HG02759 (cell line): ENCODE results near the gene ZNF787.
"Not testable (repeated sequence)": the region's sequence is repeated elsewhere in the genome, so short reads cannot be mapped to it uniquely, and the experiment has no call there.

ENCODE experiments used
- ATAC-seq: cut with Tn5 transposase; IDR thresholded peaks from one replicate; pipeline ENCODE4 v1.9.1; 2021; ENCODE audit warnings: mild to moderate bottlenecking, moderate library complexity; ENCODE audit not compliant: unreplicated experiment

The ZNF787 gene

GRCh38 chr19:56121180-56122167, at the start of gene ZNF787:
ZNF787 (minus strand) TSS chr19:56121295; CDS start chr19:56103217, 18,078 bp downstream.
- ATAC-seq = peak; percentile 88

GRCh38 chr19:56170261-56170660, 49.2 kb upstream of the ZNF787 start:
- ATAC-seq = no peak

- no peak for ATAC-seq
Observed at GRCh38 chr19:56167064-56167578, 46.0 kb upstream of the ZNF787 start.

GRCh38 chr19:56163097-56163496, 42.0 kb upstream of the ZNF787 start:
- no peak for ATAC-seq

DNA sequence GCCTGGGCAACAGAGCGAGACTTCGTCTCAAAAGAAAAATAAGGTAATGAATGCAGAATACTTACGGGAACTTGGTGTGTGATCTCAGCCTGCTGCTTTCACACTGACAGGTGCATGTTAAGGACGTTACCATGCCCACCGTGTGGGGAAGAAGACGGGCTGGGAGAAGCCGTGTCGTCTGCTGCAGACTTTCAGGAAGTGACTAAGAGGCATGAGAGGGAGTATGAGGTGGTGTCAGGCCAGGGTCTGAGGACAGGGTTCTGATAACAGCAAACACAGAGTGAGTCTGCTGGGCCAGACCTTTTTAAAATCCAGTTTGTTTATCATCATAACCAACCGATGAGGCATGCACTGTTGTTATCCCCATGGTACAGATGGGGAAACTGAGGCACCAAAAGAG, 41.2 kb upstream of the ZNF787 start:
- ATAC-seq = no peak

GRCh38 chr19:56161534-56161933, 40.4 kb upstream of the ZNF787 start:
- no peak for ATAC-seq

- no peak for ATAC-seq
Observed at GRCh38 chr19:56159622-56160271, 38.7 kb upstream of the ZNF787 start.

DNA sequence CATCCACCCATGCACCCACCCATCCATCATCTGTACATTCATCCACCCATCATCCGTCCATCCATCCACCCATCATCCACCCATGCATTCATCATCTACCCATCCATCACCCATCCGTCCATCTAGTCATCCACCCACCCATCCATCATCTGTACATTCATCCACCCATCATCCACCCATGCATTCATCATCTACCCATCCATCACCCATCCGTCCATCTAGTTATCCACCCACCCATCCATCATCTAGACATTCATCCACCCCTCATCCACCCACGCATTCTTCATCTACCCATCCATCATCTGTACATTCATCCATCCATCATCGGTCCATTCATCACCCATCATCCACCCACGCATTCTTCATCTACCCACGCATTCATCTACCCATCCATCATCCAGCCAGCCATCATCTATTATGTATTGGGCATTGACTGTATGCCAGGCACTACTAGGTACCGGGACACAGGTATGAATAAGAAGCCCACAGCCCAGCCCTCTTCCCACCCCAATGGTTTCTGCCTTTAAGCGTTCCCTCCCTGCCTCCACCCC, 38.0 kb upstream of the ZNF787 start:
- ATAC-seq = no peak

DNA sequence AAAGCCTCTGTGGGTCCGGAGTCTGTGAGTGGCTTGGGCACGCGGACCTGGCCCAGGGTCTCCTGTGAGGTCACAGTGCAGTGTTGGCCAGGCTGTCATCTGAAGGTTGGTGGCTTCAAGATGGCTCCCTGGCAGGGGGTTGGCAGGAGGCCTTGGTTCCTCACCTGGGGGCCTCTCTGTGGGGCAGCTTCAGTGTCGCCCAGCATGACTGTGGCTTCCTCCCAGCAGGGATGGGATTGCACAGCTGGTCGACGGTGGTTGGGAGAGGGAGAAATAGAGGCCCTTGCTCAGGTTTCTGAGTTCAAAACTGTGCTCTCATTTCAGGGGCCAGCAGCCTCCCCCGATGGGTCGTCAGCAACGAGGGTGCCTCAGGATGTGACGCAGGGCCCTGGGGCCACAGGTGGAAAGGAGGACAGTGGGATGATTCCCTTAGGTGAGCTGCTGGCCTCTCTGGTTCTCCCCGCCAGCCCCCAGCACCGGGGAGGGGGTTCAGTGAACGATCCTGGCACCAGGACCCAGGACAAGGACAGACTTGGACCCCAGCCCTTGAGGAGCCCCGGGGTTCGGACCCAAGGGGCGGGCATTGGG, 37.2 kb upstream of the ZNF787 start:
- ATAC-seq = no peak

DNA sequence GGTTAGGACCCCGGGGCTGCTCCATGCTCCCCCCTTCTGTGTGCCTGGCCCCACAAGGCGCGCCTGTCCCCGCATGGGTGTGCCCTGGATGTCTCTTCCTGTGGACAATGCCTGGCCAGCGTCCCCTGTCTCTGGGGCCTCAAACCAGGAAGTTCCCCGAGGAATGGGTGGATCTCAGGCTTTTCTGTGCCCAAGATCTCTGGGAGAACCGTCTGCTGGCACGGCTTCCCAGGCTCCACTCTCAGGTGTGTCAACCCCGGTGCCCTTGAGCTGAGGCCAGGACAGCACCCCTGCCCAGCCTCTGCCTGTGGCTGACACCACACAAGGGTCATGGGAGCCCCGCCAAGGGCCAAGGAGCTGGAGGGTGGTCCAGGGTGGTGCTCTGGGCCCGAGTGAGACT, 35.7 kb upstream of the ZNF787 start:
- no peak for ATAC-seq

- no peak for ATAC-seq
Observed at GRCh38 chr19:56155124-56155687, 34.1 kb upstream of the ZNF787 start.

DNA sequence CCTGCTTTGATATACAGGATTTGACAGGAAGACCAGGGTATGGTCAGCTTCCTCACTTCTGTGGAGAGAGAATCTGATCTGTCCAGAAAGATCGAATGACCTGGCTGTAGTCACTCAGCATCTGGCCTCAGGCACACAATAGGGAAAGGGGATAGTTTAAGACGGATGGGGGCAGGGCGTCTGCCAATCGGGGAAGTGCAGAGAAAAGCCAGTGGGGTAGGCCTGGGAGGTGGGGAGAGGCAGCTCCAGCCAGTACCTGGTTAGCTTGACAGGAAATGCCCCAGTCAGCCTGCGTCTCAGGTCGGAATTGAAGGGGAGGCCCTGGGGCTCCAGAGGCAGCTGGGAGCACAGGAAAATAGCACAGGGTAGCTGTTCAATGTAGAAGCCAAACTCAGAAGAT, 32.4 kb upstream of the ZNF787 start:
- ATAC-seq = no peak

- no peak for ATAC-seq
Observed at GRCh38 chr19:56152644-56153043, 31.5 kb upstream of the ZNF787 start.

DNA sequence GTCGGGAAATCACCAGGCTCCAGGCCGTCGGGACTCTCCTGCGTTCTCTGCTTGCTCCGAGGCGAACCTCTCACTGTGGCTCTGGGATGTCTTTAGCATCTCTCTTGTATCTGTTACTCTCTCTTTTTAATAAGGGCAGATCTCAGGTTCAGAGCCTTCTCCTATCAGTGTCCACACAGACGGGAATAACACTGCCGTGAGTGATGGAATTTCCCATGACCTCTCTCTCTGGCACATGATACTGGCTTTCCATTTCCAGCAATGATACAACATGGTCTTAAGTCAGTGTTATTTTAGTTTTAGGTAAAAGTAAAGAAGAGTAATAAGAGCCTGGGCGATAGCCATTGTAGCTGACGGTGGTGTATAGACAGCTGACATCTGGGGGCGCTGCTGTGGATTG, 29.3 kb upstream of the ZNF787 start:
- no peak for ATAC-seq

GRCh38 chr19:56149656-56150038, 28.6 kb upstream of the ZNF787 start:
- no peak for ATAC-seq

GRCh38 chr19:56148955-56149655, 28.0 kb upstream of the ZNF787 start:
- not testable (repeated sequence) for ATAC-seq

GRCh38 chr19:56148096-56148495, 27.0 kb upstream of the ZNF787 start:
- ATAC-seq = no peak

DNA sequence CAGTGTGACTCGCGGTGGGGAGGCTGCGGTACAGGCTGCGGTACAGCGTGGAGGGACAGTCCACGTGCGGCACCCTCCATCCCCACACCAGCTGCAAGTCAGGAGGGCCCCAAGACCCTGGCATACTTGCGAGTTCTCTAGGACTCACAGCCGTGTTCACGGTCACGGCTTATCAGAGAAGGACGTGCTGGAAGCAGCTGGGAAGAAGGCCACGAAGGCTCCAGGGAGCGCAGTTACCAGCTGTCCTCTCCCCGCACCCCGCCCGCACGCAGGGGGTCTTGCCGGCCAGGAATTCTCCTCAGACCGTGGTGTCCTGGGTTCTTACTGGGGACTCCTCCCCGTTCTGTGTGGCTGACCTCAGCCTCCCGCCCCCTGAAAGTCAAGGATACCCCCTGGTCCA, 26.2 kb upstream of the ZNF787 start:
- ATAC-seq = no peak

DNA sequence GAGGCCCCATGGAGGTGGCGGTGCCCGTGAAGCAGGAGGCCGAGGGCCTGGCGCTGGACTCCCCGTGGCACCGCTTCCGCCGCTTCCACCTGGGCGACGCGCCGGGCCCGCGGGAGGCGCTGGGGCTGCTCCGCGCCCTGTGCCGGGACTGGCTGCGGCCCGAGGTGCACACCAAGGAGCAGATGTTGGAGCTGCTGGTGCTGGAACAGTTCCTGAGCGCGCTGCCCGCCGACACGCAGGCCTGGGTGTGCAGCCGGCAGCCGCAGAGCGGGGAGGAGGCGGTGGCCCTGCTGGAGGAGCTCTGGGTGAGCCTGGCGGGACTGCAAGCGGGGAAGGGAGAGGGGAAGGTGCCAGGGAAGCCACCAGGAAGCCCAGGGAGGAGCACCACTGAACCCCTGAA, 25.8 kb upstream of the ZNF787 start:
- ATAC-seq = no peak

- ATAC-seq = no peak
Observed at GRCh38 chr19:56145698-56146097, 24.6 kb upstream of the ZNF787 start.
